Mammary epithelial cell (primary cell): ENCODE data around the gene GRM4.

Experiments
- CTCF ChIP-seq, 2 donors: IDR thresholded peaks in 1 of 2; conservative IDR thresholded peaks in 1 of 2; 2 replicates each; pipeline ENCODE4 v1.5.1; 2011 to 2012; ENCODE audit warnings: inconsistent platforms in 2 of 2, low read length in 2 of 2, mild to moderate bottlenecking in 2 of 2, control low read depth in 1 of 2, low read depth in 1 of 2; ENCODE audit not compliant: insufficient read depth in 1 of 2; ENCODE audit errors: extremely low read depth in 1 of 2
- EZH2 ChIP-seq: IDR thresholded peaks from 2 replicates; pipeline ENCODE4 v1.6.1; 2012; ENCODE audit warnings: low read length, inconsistent platforms, borderline replicate concordance

- TF ChIP-seq CTCF (conservative IDR thresholded peaks at IDR 0.05 in 1 of 2, IDR thresholded peaks at IDR 0.05 in 1 of 2; ENCODE audit: extremely low read depth in 1 of 2, insufficient read depth in 1 of 2, low read depth in 1 of 2, low read length in 2 of 2): no peak
- no peak for TF ChIP-seq EZH2
These were observed 162.0 kb downstream of the GRM4 start for GRCh38 chr6:33983721-33984465.
